Fibroblast of upper back skin (primary cell): ENCODE results near the gene PPM1B.
"Not testable (repeated sequence)": the region's sequence is repeated elsewhere in the genome, so short reads cannot be mapped to it uniquely, and the experiment has no call there.

ENCODE experiments used
- DNase-seq: peaks from one replicate; pipeline ENCODE4 v3.0.0-alpha.2; 2013

Gene PPM1B

GRCh38 chr2:44168681-44169154 is at the start of gene PPM1B:
PPM1B (plus strand) TSS chr2:44168875; CDS start chr2:44201200, 32,325 bp downstream.
- DNase-seq = no peak

GRCh38 chr2:44119878-44120277 is 48.8 kb upstream of the PPM1B start:
- DNase-seq = no peak

- peak; percentile 89 for DNase-seq
Measured at GRCh38 chr2:44120428-44120827, 48.2 kb upstream of the PPM1B start.

- DNase-seq = no peak
Measured at GRCh38 chr2:44121899-44122298, 46.8 kb upstream of the PPM1B start.

GRCh38 chr2:44124500-44124899 is 44.2 kb upstream of the PPM1B start:
- DNase-seq = no peak

GRCh38 chr2:44126106-44126797 is 42.4 kb upstream of the PPM1B start:
- DNase-seq = peak; percentile 58

- peak; percentile 38 for DNase-seq
Measured at GRCh38 chr2:44130441-44130840, 38.2 kb upstream of the PPM1B start.

- DNase-seq = no peak
Measured at GRCh38 chr2:44131177-44131576, 37.5 kb upstream of the PPM1B start.

GRCh38 chr2:44133602-44134001 is 35.1 kb upstream of the PPM1B start:
- not testable (repeated sequence) for DNase-seq

- DNase-seq = no peak
Measured at GRCh38 chr2:44134848-44135247, 33.8 kb upstream of the PPM1B start.

GRCh38 chr2:44135296-44135695 is 33.4 kb upstream of the PPM1B start:
- DNase-seq = no peak

- no peak for DNase-seq
Measured at GRCh38 chr2:44135771-44136170, 32.9 kb upstream of the PPM1B start.

- peak; percentile 64 for DNase-seq
Measured at GRCh38 chr2:44136252-44136651, 32.4 kb upstream of the PPM1B start.

GRCh38 chr2:44137048-44137447 is 31.6 kb upstream of the PPM1B start:
- no peak for DNase-seq

- no peak for DNase-seq
Measured at GRCh38 chr2:44137872-44138551, 30.7 kb upstream of the PPM1B start.

GRCh38 chr2:44139741-44140140 is 28.9 kb upstream of the PPM1B start:
- DNase-seq = no peak

GRCh38 chr2:44142306-44142705 is 26.4 kb upstream of the PPM1B start:
- no peak for DNase-seq

GRCh38 chr2:44143701-44144100 is 25.0 kb upstream of the PPM1B start:
- no peak for DNase-seq

GRCh38 chr2:44148999-44149398 is 19.7 kb upstream of the PPM1B start:
- no peak for DNase-seq

- DNase-seq = no peak
Measured at GRCh38 chr2:44150473-44150872, 18.2 kb upstream of the PPM1B start.

- DNase-seq = no peak
Measured at GRCh38 chr2:44152865-44153669, 15.6 kb upstream of the PPM1B start.

GRCh38 chr2:44155666-44156446 is 12.8 kb upstream of the PPM1B start:
- DNase-seq = peak; percentile 69

- no peak for DNase-seq
Measured at GRCh38 chr2:44163777-44164176, 4.9 kb upstream of the PPM1B start.
